Measurements from ENCODE around the gene ZNF117.
"Not testable (repeated sequence)": the region's sequence is repeated elsewhere in the genome, so short reads cannot be mapped to it uniquely, and the experiment has no call there.

Gene ZNF117

GRCh38 chr7:64944667-64945502 is 46.0 kb downstream of the ZNF117 start:
- not testable (repeated sequence) for H3K9ac ChIP-seq (ENCODE audit: low read length); H3K36me3 ChIP-seq (ENCODE audit: insufficient read depth, low read length); H3K4me3 ChIP-seq (ENCODE audit: low read depth in 1 of 2, low read length in 2 of 2); H3K9me3 ChIP-seq (ENCODE audit: low read length); H3K27ac ChIP-seq (ENCODE audit: low read depth, low read length)
- Histone ChIP-seq H3K4me1 (ENCODE audit: insufficient read depth, low read length) (peaks cover 11% of the 10 kb centered on the region), H3K27me3 (ENCODE audit: control insufficient read depth in 1 of 2, insufficient read depth in 2 of 2, low read length in 2 of 2) (peaks cover 18 to 24% of the 10 kb centered on the region in 2 donors)

DNA sequence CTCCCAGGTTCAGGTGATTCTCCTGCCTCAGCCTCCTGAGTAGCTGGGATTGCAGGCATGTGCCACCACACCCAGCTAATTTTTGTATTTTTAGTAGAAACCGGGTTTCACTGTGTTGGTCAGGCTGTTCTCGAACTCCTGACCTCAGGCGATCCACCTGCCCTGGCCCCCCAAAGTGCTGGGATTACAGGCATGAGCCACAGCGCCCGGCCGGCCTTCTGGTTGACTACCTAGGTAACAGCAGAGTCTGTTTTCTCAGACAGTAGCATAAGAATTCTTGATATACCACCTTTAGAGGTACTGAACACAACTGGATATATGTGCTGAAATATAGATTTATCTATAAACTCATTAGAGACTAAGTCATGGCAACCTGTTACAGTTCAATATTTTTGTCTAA is 50.8 kb downstream of the ZNF117 start:
- H3K27ac ChIP-seq (ENCODE audit: low read depth, low read length); H3K4me3 ChIP-seq (ENCODE audit: low read depth in 1 of 2, low read length in 2 of 2); H3K36me3 ChIP-seq (ENCODE audit: insufficient read depth, low read length); H3K27me3 ChIP-seq (ENCODE audit: control insufficient read depth in 1 of 2, insufficient read depth in 2 of 2, low read length in 2 of 2); H3K4me1 ChIP-seq (ENCODE audit: insufficient read depth, low read length); H3K9me3 ChIP-seq (ENCODE audit: low read length); H3K9ac ChIP-seq (ENCODE audit: low read length): not testable (repeated sequence)

GRCh38 chr7:64938540-64938939 is 52.3 kb downstream of the ZNF117 start:
- H3K36me3 ChIP-seq (ENCODE audit: insufficient read depth, low read length) = no peaks in the 10 kb centered on the region
- H3K4me1 ChIP-seq (ENCODE audit: insufficient read depth, low read length) = no peaks in the 10 kb centered on the region
- H3K27ac ChIP-seq (ENCODE audit: low read depth, low read length) = no peak overlapping the region
- H3K27me3 ChIP-seq (ENCODE audit: control insufficient read depth in 1 of 2, insufficient read depth in 2 of 2, low read length in 2 of 2) = no peaks in the 10 kb centered on the region
- H3K9ac ChIP-seq (ENCODE audit: low read length) = no peak overlapping the region
- no peak overlapping the region for H3K4me3 ChIP-seq (ENCODE audit: low read depth in 1 of 2, low read length in 2 of 2)
- H3K9me3 ChIP-seq (ENCODE audit: low read length) = no peaks in the 10 kb centered on the region

DNA sequence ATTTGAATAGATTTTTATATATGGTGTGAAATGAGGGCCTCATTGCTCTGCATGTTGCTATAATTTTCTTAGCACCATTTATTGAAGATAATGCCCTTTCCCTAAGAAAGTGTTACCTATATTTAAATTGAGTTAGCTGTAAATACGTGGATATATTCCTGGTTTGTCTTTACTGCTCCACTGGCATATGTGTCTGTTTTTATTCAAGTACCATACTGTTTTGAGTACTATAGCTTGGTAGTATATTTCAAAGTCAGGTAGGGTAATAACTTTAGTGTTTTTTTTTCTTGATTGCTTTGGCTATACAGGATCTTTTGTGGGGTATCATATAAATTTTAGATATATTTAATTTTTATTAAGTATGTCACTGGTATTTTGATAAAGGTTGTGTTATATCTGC is 56.4 kb downstream of the ZNF117 start:
- Histone ChIP-seq H3K4me1 (ENCODE audit: insufficient read depth, low read length) (no peaks in the 10 kb centered on the region), H3K9me3 (ENCODE audit: low read length) (no peaks in the 10 kb centered on the region), H3K36me3 (ENCODE audit: insufficient read depth, low read length) (no peaks in the 10 kb centered on the region), H3K9ac (ENCODE audit: low read length) (no peak overlapping the region), H3K4me3 (ENCODE audit: low read depth in 1 of 2, low read length in 2 of 2) (no peak overlapping the region), H3K27me3 (ENCODE audit: control insufficient read depth in 1 of 2, insufficient read depth in 2 of 2, low read length in 2 of 2) (no peaks in the 10 kb centered on the region), H3K27ac (ENCODE audit: low read depth, low read length) (no peak overlapping the region)

- H3K9me3 ChIP-seq (ENCODE audit: low read length); H3K4me1 ChIP-seq (ENCODE audit: insufficient read depth, low read length); H3K36me3 ChIP-seq (ENCODE audit: insufficient read depth, low read length); H3K4me3 ChIP-seq (ENCODE audit: low read depth in 1 of 2, low read length in 2 of 2); H3K9ac ChIP-seq (ENCODE audit: low read length); H3K27me3 ChIP-seq (ENCODE audit: control insufficient read depth in 1 of 2, insufficient read depth in 2 of 2, low read length in 2 of 2); H3K27ac ChIP-seq (ENCODE audit: low read depth, low read length): not testable (repeated sequence)
These were observed 62.3 kb downstream of the ZNF117 start for GRCh38 chr7:64928252-64929187.
